PC-9 (cell line): ENCODE measurements around the gene UFC1. TPM values are rescaled to one million over a fixed set of nuclear protein-coding genes. Genes with fewer than 3 reads are reported as not detected.
A peak's percentile ranks its signal among the peaks of the same experiment; 100 is the strongest.

Source experiments
- Bru-seq: library from RNA; stranded (reverse); fragments of 400-500 nt; gene quantifications from one replicate; lab custom pipeline; 2021; lab: Mats Ljungman, UMichigan
- BruChase-seq, 2 experiments: library from RNA; stranded (reverse); fragments of 400-500 nt; gene quantifications; one replicate each; lab custom pipeline; 2021; lab: Mats Ljungman, UMichigan
- BruUV-seq: library from RNA; stranded (reverse); fragments of 400-500 nt; replicated peaks from 2 replicates; lab custom pipeline; 2021; lab: Mats Ljungman, UMichigan
- CTCF ChIA-PET: fragments of 300-600 bp; sonication (Branson Sonifier 250); formaldehyde crosslinking; loops from one replicate; lab custom pipeline; 2022; ENCODE audit warnings: antibody characterized with exemption; lab: Charles Lee
- POLR2A ChIA-PET: fragments of 300-600 bp; sonication (Branson Sonifier 250); formaldehyde crosslinking; loops from one replicate; lab custom pipeline; 2022; ENCODE audit warnings: antibody characterized with exemption; ENCODE audit not compliant: unreplicated experiment; lab: Charles Lee
- DNase-seq, 2 experiments: peaks; one replicate each; pipeline versions ENCODE4 v3.0.0 to v3.0.0-alpha.2; 2015 to 2022; ENCODE audit warnings: mixed read lengths in 1 of 2
- H2AFZ ChIP-seq: fragments of 200-600 bp; sonication (generic); 2 replicates; pipeline ENCODE4 v1.8.1; 2017; ENCODE audit warnings: antibody characterized with exemption
- H3F3A ChIP-seq: fragments of 200-600 bp; sonication (generic); 2 replicates; pipeline ENCODE4 v1.8.1; 2017; ENCODE audit warnings: antibody characterized with exemption, mild to moderate bottlenecking, low read depth; ENCODE audit not compliant: insufficient read depth
- H3K27ac ChIP-seq: fragments of 200-600 bp; sonication (generic); 2 replicates; pipeline ENCODE4 v1.6.1; 2016; ENCODE audit warnings: mixed run types
- H3K27me3 ChIP-seq: fragments of 200-600 bp; sonication (generic); 2 replicates; pipeline ENCODE4 v1.6.1; 2016; ENCODE audit warnings: low read depth, mixed run types; ENCODE audit not compliant: insufficient read depth
- H3K36me3 ChIP-seq: fragments of 200-600 bp; sonication (generic); 2 replicates; pipeline ENCODE4 v1.6.1; 2016; ENCODE audit warnings: low read depth, mixed run types
- H3K4me1 ChIP-seq: fragments of 200-600 bp; sonication (generic); replicated peaks from 2 replicates; pipeline ENCODE4 v1.6.1; 2016; ENCODE audit warnings: mixed run types; ENCODE audit not compliant: insufficient read depth
- H3K4me2 ChIP-seq: fragments of 200-600 bp; sonication (generic); 2 replicates; pipeline ENCODE4 v1.6.1; 2017; ENCODE audit warnings: mixed run types
- H3K4me3 ChIP-seq: fragments of 200-600 bp; sonication (generic); 2 replicates; pipeline ENCODE4 v1.6.1; 2016; ENCODE audit warnings: mixed run types
- H3K79me2 ChIP-seq: fragments of 200-600 bp; sonication (generic); 2 replicates; pipeline ENCODE4 v1.6.1; 2017; ENCODE audit warnings: low read depth, mixed run types
- H3K9me2 ChIP-seq: fragments of 200-600 bp; sonication (generic); 2 replicates; pipeline ENCODE4 v1.8.1; 2017; ENCODE audit warnings: mild to moderate bottlenecking; ENCODE audit not compliant: insufficient read depth
- H3K9me3 ChIP-seq: fragments of 200-600 bp; sonication (generic); 2 replicates; pipeline ENCODE4 v1.8.1; 2016; ENCODE audit warnings: low read depth; ENCODE audit not compliant: insufficient read depth
- H4K20me1 ChIP-seq: fragments of 200-600 bp; sonication (generic); 2 replicates; pipeline ENCODE4 v1.8.1; 2017; ENCODE audit not compliant: insufficient read depth
- CTCF ChIP-seq: fragments of 200-600 bp; sonication (generic); conservative IDR thresholded peaks from 2 replicates; pipeline ENCODE4 v1.6.1; 2017; ENCODE audit warnings: mixed run types, antibody characterized with exemption, mild to moderate bottlenecking, moderate library complexity
- EZH2 ChIP-seq: fragments of 200-600 bp; sonication (generic); IDR thresholded peaks from 2 replicates; pipeline ENCODE4 v1.8.0; 2017; ENCODE audit warnings: antibody characterized with exemption, low read depth
- intact Hi-C: fragments of 100-400 bp; cut with micrococcal nuclease; formaldehyde crosslinking; loops from one replicate; pipeline ENCODE4 v1.10.0; 2022; ENCODE audit not compliant: unreplicated experiment
- long read RNA-seq: library from polyadenylated mRNA; stranded (forward); transcript quantifications from one replicate; pipeline ENCODE4 v2.0.0, GENCODE V29; 2022
- total RNA-seq: library from RNA; stranded (reverse); gene quantifications from 2 replicates; pipeline ENCODE4 v1.2.3, GENCODE V29; 2021

UFC1 gene
- total RNA-seq = 74.2 and 74.9 TPM in 2 replicates
- Bru-seq, nascent RNA = percentile 78 among the genes with signal in this experiment
- BruChase-seq, experiment 1, labeled RNA remaining after a 2-hour chase = percentile 77 among the genes with signal in this experiment
- BruChase-seq, experiment 2, labeled RNA remaining after a 6-hour chase = percentile 93 among the genes with signal in this experiment
- long read RNA-seq, transcript UFC1-201 (6 exons, 1,114 nt) = major isoform, 84 of 101 reads
- long read RNA-seq, partial matches to known transcripts = 2 of 101 reads
- long read RNA-seq, other reads (novel, unspliced or antisense) = 14 of 101 reads

GRCh38 chr1:161153682-161154337 is at the start of gene UFC1:
UFC1 (plus strand) TSS chr1:161153978; CDS start chr1:161153998, 20 bp downstream.
- ChIA-PET POLR2A (interaction anchor here (0.6 to 1.1 kb wide), 3 partner anchors 12 to 72 kb away, joined by 3 to 15 read pairs (median 5); partner anchors contain the start of genes DEDD, PPOX and TOMM40L), CTCF (no interaction called here)
- Histone ChIP-seq H3F3A (peaks cover 23% of the 10 kb centered on the region), H3K4me1 (peaks cover 10% of the 10 kb centered on the region; the same call in 1 of the 2 replicates), H2AFZ (peak within 1 kb of the TSS; percentile 91), H4K20me1 (no peaks in the 10 kb centered on the region), H3K36me3 (peaks cover 9% of the 10 kb centered on the region; the same call in 1 of the 2 replicates), H3K9me3 (no peaks in the 10 kb centered on the region), H3K27ac (peak within 1 kb of the TSS; percentile 99), H3K4me2 (peak within 1 kb of the TSS; percentile 90), H3K4me3 (peak within 1 kb of the TSS; percentile 86), H3K9me2 (no peaks in the 10 kb centered on the region), H3K79me2 (peaks cover 14% of the 10 kb centered on the region; the same call in 1 of the 2 replicates), H3K27me3 (no peaks in the 10 kb centered on the region)
- BruUV-seq = TSS peak; percentile 84
- TF ChIP-seq CTCF (no peak), EZH2 (no peak)
- intact Hi-C loops = no loop called here
- DNase-seq = peak; percentile 74 to 88

- H3F3A ChIP-seq = peaks cover 22% of the 10 kb centered on the region; the same call in 1 of the 2 replicates
- ChIA-PET POLR2A (no interaction called here), CTCF (no interaction called here)
- H3K27me3 ChIP-seq = no peaks in the 10 kb centered on the region
- H3K9me2 ChIP-seq = no peaks in the 10 kb centered on the region
- H4K20me1 ChIP-seq = peaks cover 67% of the 10 kb centered on the region
- TF ChIP-seq EZH2 (no peak), CTCF (no peak)
- H3K9me3 ChIP-seq = no peaks in the 10 kb centered on the region
- intact Hi-C loops = no loop called here
- H2AFZ ChIP-seq = no peak overlapping the region
- peaks cover 63% of the 10 kb centered on the region for H3K79me2 ChIP-seq
- no peak overlapping the region for H3K4me2 ChIP-seq
- H3K4me1 ChIP-seq = no peaks in the 10 kb centered on the region
- peaks cover 20% of the 10 kb centered on the region for H3K36me3 ChIP-seq
- H3K4me3 ChIP-seq = no peak overlapping the region
- no peak for DNase-seq
- BruUV-seq = no TSS peak
- no peak overlapping the region for H3K27ac ChIP-seq
These were observed 47.3 kb upstream of the UFC1 start for GRCh38 chr1:161106431-161106830.

- no TSS peak for BruUV-seq
- peaks cover 88% of the 10 kb centered on the region for H3K79me2 ChIP-seq
- H3K27ac ChIP-seq = no peak overlapping the region
- no peak for DNase-seq
- no peaks in the 10 kb centered on the region for H3K9me2 ChIP-seq
- intact Hi-C loops = no loop called here
- H3K4me2 ChIP-seq = no peak overlapping the region
- no peaks in the 10 kb centered on the region for H3K9me3 ChIP-seq
- peaks cover 27% of the 10 kb centered on the region for H3K4me1 ChIP-seq
- peaks cover 18% of the 10 kb centered on the region for H3F3A ChIP-seq
- CTCF ChIA-PET = no interaction called here
- H2AFZ ChIP-seq = no peak overlapping the region
- no peaks in the 10 kb centered on the region for H3K27me3 ChIP-seq
- peaks cover 42% of the 10 kb centered on the region for H4K20me1 ChIP-seq
- TF ChIP-seq CTCF (no peak), EZH2 (no peak)
- H3K36me3 ChIP-seq = peaks cover 18% of the 10 kb centered on the region
- H3K4me3 ChIP-seq = no peak overlapping the region
- POLR2A ChIA-PET = no interaction called here
These were observed 42.7 kb upstream of the UFC1 start for GRCh38 chr1:161111117-161111516.
